Measurements from ENCODE around the gene RETREG3.

RETREG3 gene

GRCh38 chr17:42586514-42587230 is 22.5 kb downstream of the RETREG3 start:
- Histone ChIP-seq H3K9me3 (ENCODE audit: insufficient read depth, low read length) (no peaks in the 10 kb centered on the region), H3F3A (ENCODE audit: insufficient read depth) (peaks cover 19% of the 10 kb centered on the region), H3K4me3 (ENCODE audit: insufficient read depth, low read length, poor library complexity, severe bottlenecking) (no peak overlapping the region), H3K27ac (ENCODE audit: low read depth, low read length) (peak overlapping the region; percentile 83), H3K9me2 (replicated peaks; ENCODE audit: insufficient read depth, low read length) (no peaks in the 10 kb centered on the region), H3K9ac (ENCODE audit: low read length) (peak overlapping the region; percentile 22), H4K20me1 (ENCODE audit: low read depth, low read length) (no peaks in the 10 kb centered on the region), H3K27me3 (ENCODE audit: low read length) (no peaks in the 10 kb centered on the region), H2AFZ (ENCODE audit: low read depth, low read length, severe bottlenecking) (peak overlapping the region; percentile 10), H3K36me3 (ENCODE audit: low read length) (0 out of 2 replicates have a peak, but pooled peaks cover 2% of the 10 kb centered on the region), H3K4me2 (ENCODE audit: low read depth, low read length, poor library complexity, severe bottlenecking) (peak overlapping the region; percentile 48), H3K79me2 (ENCODE audit: insufficient read depth, low read length) (no peaks in the 10 kb centered on the region)
- TF ChIP-seq EZH2phosphoT487 (conservative IDR thresholded peaks at IDR 0.05; ENCODE audit: low read length): no peak
- no peak for TF ChIP-seq CTCF (IDR thresholded peaks at IDR 0.05; ENCODE audit: insufficient read depth, low read length, poor library complexity, severe bottlenecking)

GRCh38 chr17:42585353-42585752 is 23.8 kb downstream of the RETREG3 start:
- Histone ChIP-seq H4K20me1 (ENCODE audit: low read depth, low read length) (no peaks in the 10 kb centered on the region), H2AFZ (ENCODE audit: low read depth, low read length, severe bottlenecking) (no peak overlapping the region), H3K9me3 (ENCODE audit: insufficient read depth, low read length) (no peaks in the 10 kb centered on the region), H3K9ac (ENCODE audit: low read length) (no peak overlapping the region), H3K4me3 (ENCODE audit: insufficient read depth, low read length, poor library complexity, severe bottlenecking) (no peak overlapping the region), H3F3A (ENCODE audit: insufficient read depth) (peaks cover 19% of the 10 kb centered on the region), H3K9me2 (replicated peaks; ENCODE audit: insufficient read depth, low read length) (no peaks in the 10 kb centered on the region), H3K27ac (ENCODE audit: low read depth, low read length) (no peak overlapping the region), H3K4me2 (ENCODE audit: low read depth, low read length, poor library complexity, severe bottlenecking) (no peak overlapping the region), H3K79me2 (ENCODE audit: insufficient read depth, low read length) (no peaks in the 10 kb centered on the region), H3K27me3 (ENCODE audit: low read length) (no peaks in the 10 kb centered on the region), H3K36me3 (ENCODE audit: low read length) (0 out of 2 replicates have a peak, but pooled peaks cover 2% of the 10 kb centered on the region)
- TF ChIP-seq CTCF (IDR thresholded peaks at IDR 0.05; ENCODE audit: insufficient read depth, low read length, poor library complexity, severe bottlenecking) (no peak), EZH2phosphoT487 (conservative IDR thresholded peaks at IDR 0.05; ENCODE audit: low read length) (no peak)

- H4K20me1 ChIP-seq (ENCODE audit: low read depth, low read length): no peaks in the 10 kb centered on the region
- no peak overlapping the region for H3K4me3 ChIP-seq (ENCODE audit: insufficient read depth, low read length, poor library complexity, severe bottlenecking)
- H3K79me2 ChIP-seq (ENCODE audit: insufficient read depth, low read length): no peaks in the 10 kb centered on the region
- no peaks in the 10 kb centered on the region for H3K27me3 ChIP-seq (ENCODE audit: low read length)
- 0 out of 2 replicates have a peak, but pooled peaks cover 2% of the 10 kb centered on the region for H3K36me3 ChIP-seq (ENCODE audit: low read length)
- no peak overlapping the region for H3K9ac ChIP-seq (ENCODE audit: low read length)
- H3K27ac ChIP-seq (ENCODE audit: low read depth, low read length): no peak overlapping the region
- H3K4me2 ChIP-seq (ENCODE audit: low read depth, low read length, poor library complexity, severe bottlenecking): no peak overlapping the region
- no peaks in the 10 kb centered on the region for H3K9me3 ChIP-seq (ENCODE audit: insufficient read depth, low read length)
- H3K9me2 ChIP-seq (replicated peaks; ENCODE audit: insufficient read depth, low read length): no peaks in the 10 kb centered on the region
- H2AFZ ChIP-seq (ENCODE audit: low read depth, low read length, severe bottlenecking): no peak overlapping the region
- TF ChIP-seq EZH2phosphoT487 (conservative IDR thresholded peaks at IDR 0.05; ENCODE audit: low read length): no peak
- TF ChIP-seq CTCF (IDR thresholded peaks at IDR 0.05; ENCODE audit: insufficient read depth, low read length, poor library complexity, severe bottlenecking): no peak
- H3F3A ChIP-seq (ENCODE audit: insufficient read depth): peaks cover 19% of the 10 kb centered on the region
Measured at GRCh38 chr17:42584880-42585279, 24.3 kb downstream of the RETREG3 start.

Measured in SU-DHL-6 (cell line).